Mesendoderm (in vitro differentiated cells): Measurements from ENCODE around the gene SLC40A1.

Experiments used
- DNase-seq: peaks from one replicate; pipeline ENCODE4 v3.0.0; 2013
- H2AK5ac ChIP-seq: 2 replicates; pipeline ENCODE4 v1.6.1; 2013; ENCODE audit warnings: low read length, inconsistent platforms
- H2BK120ac ChIP-seq: 2 replicates; pipeline ENCODE4 v1.6.1; 2013; ENCODE audit warnings: low read depth, mild to moderate bottlenecking, low read length, moderate library complexity, mixed read lengths
- H2BK15ac ChIP-seq: replicated peaks from 2 replicates; pipeline ENCODE4 v1.6.1; 2013; ENCODE audit warnings: low read depth, mild to moderate bottlenecking, moderate library complexity
- H2BK5ac ChIP-seq: 2 replicates; pipeline ENCODE4 v1.6.1; 2013; ENCODE audit warnings: low read length, inconsistent platforms
- H3K18ac ChIP-seq: 2 replicates; pipeline ENCODE4 v1.6.1; 2013; ENCODE audit warnings: mild to moderate bottlenecking, low read length, mixed read lengths
- H3K23ac ChIP-seq: one replicate; pipeline ENCODE4 v1.6.1; 2013; ENCODE audit warnings: low read length
- H3K27ac ChIP-seq: 2 replicates; pipeline ENCODE4 v1.5.1; 2013; ENCODE audit warnings: low read depth, mild to moderate bottlenecking, inconsistent platforms, low read length, moderate library complexity
- H3K27me3 ChIP-seq: 2 replicates; pipeline ENCODE4 v1.6.1; 2013; ENCODE audit warnings: low read length, control low read depth, mild to moderate bottlenecking, inconsistent platforms; ENCODE audit not compliant: insufficient read depth, poor library complexity
- H3K36me3 ChIP-seq: 2 replicates; pipeline ENCODE4 v1.6.1; 2013; ENCODE audit warnings: low read length, inconsistent platforms; ENCODE audit not compliant: control insufficient read depth, insufficient read depth
- H3K4ac ChIP-seq: one replicate; pipeline ENCODE4 v1.6.1; 2013; ENCODE audit warnings: low read depth, mild to moderate bottlenecking, low read length, moderate library complexity
- H3K4me1 ChIP-seq: 2 replicates; pipeline ENCODE4 v1.6.1; 2013; ENCODE audit warnings: low read depth, low read length, inconsistent platforms; ENCODE audit not compliant: control insufficient read depth
- H3K4me2 ChIP-seq: 2 replicates; pipeline ENCODE4 v1.6.1; 2013; ENCODE audit warnings: low read length
- H3K4me3 ChIP-seq: 2 replicates; pipeline ENCODE4 v1.5.1; 2013; ENCODE audit warnings: mild to moderate bottlenecking, low read length
- H3K56ac ChIP-seq: one replicate; pipeline ENCODE4 v1.6.1; 2013; ENCODE audit warnings: low read length
- H3K79me1 ChIP-seq: 2 replicates; pipeline ENCODE4 v1.6.1; 2013; ENCODE audit warnings: low read length, inconsistent platforms
- H3K79me2 ChIP-seq: 2 replicates; pipeline ENCODE4 v1.6.1; 2013; ENCODE audit warnings: mild to moderate bottlenecking, low read length; ENCODE audit not compliant: control insufficient read depth, insufficient read depth
- H3K9ac ChIP-seq: 2 replicates; pipeline ENCODE4 v1.6.1; 2013; ENCODE audit warnings: low read length, inconsistent platforms
- H4K5ac ChIP-seq: one replicate; pipeline ENCODE4 v1.6.1; 2013; ENCODE audit warnings: low read length
- H4K8ac ChIP-seq: one replicate; pipeline ENCODE4 v1.6.1; 2013; ENCODE audit warnings: low read depth, mild to moderate bottlenecking, control low read depth, low read length, moderate library complexity
- WGBS: extraction: QIAGEN DNeasy Blood & Tissue Kit; methylation state at CpG from one replicate; pipeline ENCODE4 v1.1.7; 2013; ENCODE audit warnings: low lambda C conversion rate, missing lambda C conversion rate; ENCODE audit not compliant: insufficient coverage; ENCODE audit errors: extremely low coverage; 5-methylcytosine and 5-hydroxymethylcytosine counted together

Gene SLC40A1

GRCh38 chr2:189595417-189595816 is 14.8 kb upstream of the SLC40A1 start:
- Histone ChIP-seq H3K4me3 (no peak overlapping the region), H2AK5ac (no peak overlapping the region), H2BK5ac (no peak overlapping the region), H3K36me3 (no peaks in the 10 kb centered on the region), H3K4ac (no peak overlapping the region), H3K27ac (no peak overlapping the region), H3K23ac (no peak overlapping the region), H3K27me3 (no peaks in the 10 kb centered on the region), H3K56ac (no peak overlapping the region), H3K4me1 (no peaks in the 10 kb centered on the region), H2BK15ac (no peak overlapping the region), H3K4me2 (no peak overlapping the region), H3K79me1 (no peaks in the 10 kb centered on the region), H3K9ac (no peak overlapping the region), H4K5ac (no peak overlapping the region), H4K8ac (no peak overlapping the region), H3K79me2 (no peaks in the 10 kb centered on the region), H3K18ac (no peak overlapping the region), H2BK120ac (no peak overlapping the region)
- no CpG with 5 or more reads among the region's 3 CpGs for WGBS
- DNase-seq: no peak

- H3K4me3 ChIP-seq: no peak overlapping the region
- no peak overlapping the region for H3K4me2 ChIP-seq
- H3K4ac ChIP-seq: no peak overlapping the region
- no peak overlapping the region for H3K9ac ChIP-seq
- no peak for DNase-seq
- H3K27ac ChIP-seq: no peak overlapping the region
- no peak overlapping the region for H2BK15ac ChIP-seq
- H2BK5ac ChIP-seq: no peak overlapping the region
- H3K36me3 ChIP-seq: no peaks in the 10 kb centered on the region
- no peak overlapping the region for H4K5ac ChIP-seq
- no peaks in the 10 kb centered on the region for H3K79me1 ChIP-seq
- WGBS: no CpG with 5 or more reads among the region's 2 CpGs
- no peak overlapping the region for H2BK120ac ChIP-seq
- no peak overlapping the region for H3K56ac ChIP-seq
- H4K8ac ChIP-seq: no peak overlapping the region
- no peak overlapping the region for H3K23ac ChIP-seq
- H3K4me1 ChIP-seq: no peaks in the 10 kb centered on the region
- no peaks in the 10 kb centered on the region for H3K27me3 ChIP-seq
- no peak overlapping the region for H3K18ac ChIP-seq
- H3K79me2 ChIP-seq: no peaks in the 10 kb centered on the region
- H2AK5ac ChIP-seq: no peak overlapping the region
These were observed 13.7 kb upstream of the SLC40A1 start for GRCh38 chr2:189594305-189594704.

- Histone ChIP-seq H3K9ac (no peak overlapping the region), H3K56ac (no peak overlapping the region), H2BK5ac (no peak overlapping the region), H3K4me1 (no peaks in the 10 kb centered on the region), H3K79me1 (no peaks in the 10 kb centered on the region), H4K5ac (no peak overlapping the region), H3K27ac (no peak overlapping the region), H3K79me2 (no peaks in the 10 kb centered on the region), H3K4me2 (no peak overlapping the region), H2BK120ac (no peak overlapping the region), H2BK15ac (no peak overlapping the region), H3K27me3 (no peaks in the 10 kb centered on the region), H3K23ac (no peak overlapping the region), H2AK5ac (no peak overlapping the region), H3K4ac (no peak overlapping the region), H3K18ac (no peak overlapping the region), H3K36me3 (no peaks in the 10 kb centered on the region), H3K4me3 (no peak overlapping the region), H4K8ac (no peak overlapping the region)
- DNase-seq: no peak
- no CpG with 5 or more reads among the region's 3 CpGs for WGBS
These were observed 12.5 kb upstream of the SLC40A1 start for GRCh38 chr2:189593115-189593514.

- no peak overlapping the region for H3K56ac ChIP-seq
- H2AK5ac ChIP-seq: no peak overlapping the region
- no peak overlapping the region for H3K27ac ChIP-seq
- H3K9ac ChIP-seq: no peak overlapping the region
- no peaks in the 10 kb centered on the region for H3K27me3 ChIP-seq
- no peak overlapping the region for H3K23ac ChIP-seq
- H3K18ac ChIP-seq: no peak overlapping the region
- no peak overlapping the region for H3K4me3 ChIP-seq
- no peak overlapping the region for H3K4me2 ChIP-seq
- no peaks in the 10 kb centered on the region for H3K79me1 ChIP-seq
- H2BK120ac ChIP-seq: no peak overlapping the region
- no peak overlapping the region for H4K8ac ChIP-seq
- no peak overlapping the region for H2BK15ac ChIP-seq
- H3K4ac ChIP-seq: no peak overlapping the region
- no CpG with 5 or more reads among the region's 1 CpG for WGBS
- DNase-seq: no peak
- H3K4me1 ChIP-seq: no peaks in the 10 kb centered on the region
- H3K36me3 ChIP-seq: no peaks in the 10 kb centered on the region
- no peak overlapping the region for H4K5ac ChIP-seq
- no peak overlapping the region for H2BK5ac ChIP-seq
- no peaks in the 10 kb centered on the region for H3K79me2 ChIP-seq
These were observed 11.9 kb upstream of the SLC40A1 start for GRCh38 chr2:189592353-189592984.

GRCh38 chr2:189587780-189588179 is 7.2 kb upstream of the SLC40A1 start:
- H3K56ac ChIP-seq: no peak overlapping the region
- peaks cover 4% of the 10 kb centered on the region for H3K27me3 ChIP-seq
- no peak for DNase-seq
- H3K79me1 ChIP-seq: no peaks in the 10 kb centered on the region
- no peak overlapping the region for H3K27ac ChIP-seq
- no peak overlapping the region for H4K8ac ChIP-seq
- no peak overlapping the region for H2AK5ac ChIP-seq
- no peak overlapping the region for H3K4me3 ChIP-seq
- no peak overlapping the region for H2BK120ac ChIP-seq
- no peak overlapping the region for H3K9ac ChIP-seq
- H2BK5ac ChIP-seq: no peak overlapping the region
- no peak overlapping the region for H3K23ac ChIP-seq
- H3K4ac ChIP-seq: no peak overlapping the region
- H3K4me1 ChIP-seq: no peaks in the 10 kb centered on the region
- no peak overlapping the region for H4K5ac ChIP-seq
- H3K79me2 ChIP-seq: no peaks in the 10 kb centered on the region
- no peak overlapping the region for H3K18ac ChIP-seq
- WGBS: no CpG with 5 or more reads among the region's 4 CpGs
- no peak overlapping the region for H3K4me2 ChIP-seq
- H2BK15ac ChIP-seq: no peak overlapping the region
- H3K36me3 ChIP-seq: no peaks in the 10 kb centered on the region

GRCh38 chr2:189585226-189585756 is 4.7 kb upstream of the SLC40A1 start:
- no peak overlapping the region for H2BK15ac ChIP-seq
- no peaks in the 10 kb centered on the region for H3K79me1 ChIP-seq
- H3K9ac ChIP-seq: no peak overlapping the region
- H3K4me1 ChIP-seq: no peaks in the 10 kb centered on the region
- no peak overlapping the region for H4K8ac ChIP-seq
- no peak overlapping the region for H4K5ac ChIP-seq
- peaks cover 11% of the 10 kb centered on the region for H3K27me3 ChIP-seq
- H3K36me3 ChIP-seq: no peaks in the 10 kb centered on the region
- no peak overlapping the region for H3K23ac ChIP-seq
- H3K79me2 ChIP-seq: no peaks in the 10 kb centered on the region
- no peak overlapping the region for H2AK5ac ChIP-seq
- no peak overlapping the region for H3K4me2 ChIP-seq
- no peak overlapping the region for H3K18ac ChIP-seq
- H3K56ac ChIP-seq: no peak overlapping the region
- H3K4me3 ChIP-seq: no peak overlapping the region
- no peak for DNase-seq
- no peak overlapping the region for H2BK120ac ChIP-seq
- H3K27ac ChIP-seq: no peak overlapping the region
- WGBS: no CpG with 5 or more reads among the region's 4 CpGs
- H3K4ac ChIP-seq: no peak overlapping the region
- H2BK5ac ChIP-seq: no peak overlapping the region
